Lung (tissue), 12 donors: Measurements from ENCODE around the gene NIT2. TPM values are rescaled to one million over a fixed set of nuclear protein-coding genes. Genes with fewer than 3 reads are reported as not detected.

ENCODE experiments used
- ATAC-seq: fragments of 200-7000 bp; cut with Tn5 transposase; one replicate; pipeline ENCODE4 v1.9.1; 2020; ENCODE audit warnings: moderate number of reproducible peaks; ENCODE audit not compliant: insufficient read depth, low FRiP score
- DNase-seq, 3 donors: peaks; one replicate each; pipeline ENCODE4 v3.0.0-alpha.2; 2013 to 2017
- H3K27ac ChIP-seq, 2 donors: one replicate each; pipeline ENCODE4 v1.5.1; 2013; ENCODE audit warnings: mild to moderate bottlenecking in 2 of 2, moderate library complexity in 2 of 2, control low read depth in 1 of 2, inconsistent platforms in 1 of 2, low read depth in 1 of 2, low read length in 1 of 2
- H3K27me3 ChIP-seq, 3 donors: one replicate each; pipeline ENCODE4 v1.5.1; 2013; ENCODE audit warnings: low read length in 2 of 3; ENCODE audit not compliant: control insufficient read depth in 3 of 3, insufficient read depth in 3 of 3
- H3K36me3 ChIP-seq, 4 donors: one replicate each; pipeline ENCODE4 v1.5.1; 2013; ENCODE audit warnings: low read length in 4 of 4, mild to moderate bottlenecking in 1 of 4, moderate library complexity in 1 of 4; ENCODE audit not compliant: control insufficient read depth in 4 of 4, insufficient read depth in 4 of 4
- H3K4me1 ChIP-seq, 5 donors: one replicate each; pipeline ENCODE4 v1.5.1; 2013; ENCODE audit warnings: low read length in 5 of 5, mild to moderate bottlenecking in 2 of 5, moderate library complexity in 1 of 5; ENCODE audit not compliant: control insufficient read depth in 5 of 5, insufficient read depth in 5 of 5
- H3K4me3 ChIP-seq: one replicate; pipeline ENCODE4 v1.5.1; 2013; ENCODE audit warnings: mild to moderate bottlenecking, control low read depth, moderate library complexity
- H3K9ac ChIP-seq, 2 donors: one replicate each; pipeline ENCODE4 v1.5.1; 2013; ENCODE audit warnings: low read length in 2 of 2, control low read depth in 1 of 2; ENCODE audit not compliant: insufficient read depth in 1 of 2
- H3K9me3 ChIP-seq, 4 donors: one replicate each; pipeline ENCODE4 v1.5.1; 2013; ENCODE audit warnings: low read length in 3 of 4, mild to moderate bottlenecking in 1 of 4, moderate library complexity in 1 of 4; ENCODE audit not compliant: control insufficient read depth in 4 of 4, insufficient read depth in 3 of 4
- CTCF ChIP-seq: IDR thresholded peaks from 2 replicates; pipeline ENCODE4 v1.5.1; 2012; ENCODE audit warnings: mild to moderate bottlenecking; ENCODE audit errors: control extremely low read depth, extremely low read depth
- WGBS, 2 donors: extraction: QIAGEN DNeasy Blood & Tissue Kit; methylation state at CpG; one replicate each; pipeline ENCODE4 v1.1.7; 2013; 5-methylcytosine and 5-hydroxymethylcytosine counted together
- polyA plus RNA-seq, 2 donors: library from polyadenylated mRNA; stranded (reverse); fragments of 200-250 nt; gene quantifications; one replicate each; pipeline ENCODE4 v1.2.1, GENCODE V29; 2013
- total RNA-seq, 2 donors: library from RNA; depleted of rRNA in 1 of 2; stranded (reverse); fragments of >200 nt in 1 of 2; gene quantifications; one replicate each; pipeline ENCODE4 v1.2.1, GENCODE V29; 2014 to 2021
- donor health status: control.
- donor health status: control.
- donor health status: Bipolar disorder and iron deficiency.
- donor health status: healthy.
- donor health status: DM: yes; HTN: yes; CAD: no.

The NIT2 gene
- total and polyA plus RNA-seq, 4 donors, result 20.2 to 42.0 (median 29.3) TPM

- no peak overlapping the region for H3K27ac ChIP-seq
- no peak overlapping the region for H3K4me3 ChIP-seq
- no peaks in the 10 kb centered on the region for H3K27me3 ChIP-seq
- peaks cover 6 to 25% (median 13%) of the 10 kb centered on the region in 4 donors for H3K36me3 ChIP-seq
- no peaks in the 10 kb centered on the region for H3K4me1 ChIP-seq
- H3K9me3 ChIP-seq, result no peaks in the 10 kb centered on the region
- no peak overlapping the region for H3K9ac ChIP-seq
- 100% methylated on average over 1 of the region's 1 CpG for WGBS, 2 donors
- DNase-seq (no peak), ATAC-seq (no peak)
- no peak for TF ChIP-seq CTCF
These were observed 39.5 kb upstream of the NIT2 start for GRCh38 chr3:100295089-100295488.

GRCh38 chr3:100297784-100298183 is 36.8 kb upstream of the NIT2 start:
- Histone ChIP-seq H3K36me3 (peaks cover 5 to 24% (median 13%) of the 10 kb centered on the region in 4 donors), H3K4me1 (no peaks in the 10 kb centered on the region)
- no peak for ATAC-seq

GRCh38 chr3:100299016-100299415 is 35.5 kb upstream of the NIT2 start:
- no peak overlapping the region for H3K27ac ChIP-seq
- no peak for ATAC-seq
- no peak overlapping the region for H3K9ac ChIP-seq
- DNase-seq, result no peak
- H3K9me3 ChIP-seq, result no peaks in the 10 kb centered on the region
- WGBS, 2 donors, result 50 to 72% methylated on average over 4 of the region's 4 CpGs
- H3K4me1 ChIP-seq, result no peaks in the 10 kb centered on the region
- no peak overlapping the region for H3K4me3 ChIP-seq
- no peaks in the 10 kb centered on the region for H3K27me3 ChIP-seq
- TF ChIP-seq CTCF, result no peak
- peaks cover 6 to 19% (median 13%) of the 10 kb centered on the region in 4 donors for H3K36me3 ChIP-seq

More at GRCh38 chr3:100297784-100298183, 36.8 kb upstream of the NIT2 start:
- WGBS, 2 donors, result 95 to 97% methylated on average over 2 of the region's 2 CpGs
- Histone ChIP-seq H3K27ac (no peak overlapping the region), H3K9ac (no peak overlapping the region), H3K9me3 (no peaks in the 10 kb centered on the region), H3K4me3 (no peak overlapping the region), H3K27me3 (no peaks in the 10 kb centered on the region)
- no peak for DNase-seq
- TF ChIP-seq CTCF, result no peak

- Histone ChIP-seq H3K27ac (no peak overlapping the region), H3K27me3 (no peaks in the 10 kb centered on the region), H3K36me3 (peaks cover 6 to 31% (median 16%) of the 10 kb centered on the region in 4 donors), H3K9me3 (no peaks in the 10 kb centered on the region), H3K9ac (no peak overlapping the region), H3K4me3 (no peak overlapping the region), H3K4me1 (no peaks in the 10 kb centered on the region)
- no peak for TF ChIP-seq CTCF
- WGBS, 2 donors, result 82 to 94% methylated on average over 1 of the region's 1 CpG
- DNase-seq, result peak in 2 of 3 donors; percentile 12 to 30
- ATAC-seq, result no peak
These were observed 27.9 kb upstream of the NIT2 start for GRCh38 chr3:100306695-100307094.
